Femur (tissue), 1 donor: ENCODE data around the gene FAM111A.
A peak's percentile ranks its signal among the peaks of the same experiment; 100 is the strongest.
"Not testable (repeated sequence)": the region's sequence is repeated elsewhere in the genome, so short reads cannot be mapped to it uniquely, and the experiment has no call there.

Source experiments
- DNase-seq: peaks from one replicate; pipeline ENCODE4 v3.0.0-alpha.2; 2017

FAM111A gene

GRCh38 chr11:59142530-59143507 lies at the start of gene FAM111A:
Gene FAM111A (plus strand): TSS chr11:59142856. CDS start chr11:59148873, 6,017 bp downstream.
- DNase-seq = peak; percentile 94

GRCh38 chr11:59093576-59093975 lies 49.1 kb upstream of the FAM111A start:
- DNase-seq = not testable (repeated sequence)

- not testable (repeated sequence) for DNase-seq
These were observed 47.4 kb upstream of the FAM111A start for GRCh38 chr11:59095225-59095624.

GRCh38 chr11:59095972-59096575 lies 46.6 kb upstream of the FAM111A start:
- not testable (repeated sequence) for DNase-seq

GRCh38 chr11:59097113-59097708 lies 45.4 kb upstream of the FAM111A start:
- DNase-seq = peak; percentile 64

GRCh38 chr11:59097938-59098337 lies 44.7 kb upstream of the FAM111A start:
- not testable (repeated sequence) for DNase-seq

GRCh38 chr11:59102259-59102765 lies 40.3 kb upstream of the FAM111A start:
- DNase-seq = peak; percentile 53

GRCh38 chr11:59106363-59107336 lies 36.0 kb upstream of the FAM111A start, which contains the start of gene FAM111B:
Gene FAM111B (plus strand): TSS chr11:59107237. CDS start chr11:59109626, 2,389 bp downstream.
- peak; percentile 92 for DNase-seq

GRCh38 chr11:59107721-59108120 lies 34.9 kb upstream of the FAM111A start:
- DNase-seq = not testable (repeated sequence)

GRCh38 chr11:59112494-59112893 lies 30.2 kb upstream of the FAM111A start:
- no peak for DNase-seq

- DNase-seq = no peak
These were observed 28.3 kb upstream of the FAM111A start for GRCh38 chr11:59114344-59114743.

- no peak for DNase-seq
These were observed 27.1 kb upstream of the FAM111A start for GRCh38 chr11:59115553-59115952.

GRCh38 chr11:59117774-59118173 lies 24.9 kb upstream of the FAM111A start:
- DNase-seq = no peak

GRCh38 chr11:59119826-59120225 lies 22.8 kb upstream of the FAM111A start:
- DNase-seq = no peak

GRCh38 chr11:59135648-59136461 lies 6.8 kb upstream of the FAM111A start:
- DNase-seq = peak; percentile 89

GRCh38 chr11:59136551-59136950 lies 6.1 kb upstream of the FAM111A start:
- not testable (repeated sequence) for DNase-seq

GRCh38 chr11:59137190-59137589 lies 5.5 kb upstream of the FAM111A start:
- no peak for DNase-seq

- no peak for DNase-seq
These were observed 4.0 kb upstream of the FAM111A start for GRCh38 chr11:59138643-59139042.

- no peak for DNase-seq
These were observed 1.5 kb upstream of the FAM111A start for GRCh38 chr11:59141191-59141590.

GRCh38 chr11:59141673-59142460 lies 789 bp upstream of the FAM111A start:
- no peak for DNase-seq
